SK-N-SH (cell line): ENCODE measurements around the gene COPZ1. TPM values are rescaled to one million over a fixed set of nuclear protein-coding genes. Genes with fewer than 3 reads are reported as not detected.
A peak's percentile ranks its signal among the peaks of the same experiment; 100 is the strongest.

Source experiments
- CTCF ChIA-PET: fragments of 300-600, 350-600 bp; formaldehyde crosslinking; extraction: SDS; loops from one replicate; lab custom pipeline; 2021; lab: Yijun Ruan, JAX
- POLR2A ChIA-PET: fragments of 350-600 bp; sonication (Branson Sonifier 250); formaldehyde crosslinking; extraction: SDS; loops from one replicate; lab custom pipeline; 2020; ENCODE audit warnings: antibody characterized with exemption, inconsistent platforms; lab: Yijun Ruan, JAX
- DNase-seq: peaks from one replicate; pipeline ENCODE4 v3.0.0; 2012
- H2AFZ ChIP-seq: fragments of 200-600 bp; sonication (generic); 2 replicates; pipeline ENCODE4 v1.8.1; 2016; ENCODE audit warnings: antibody characterized with exemption, mild to moderate bottlenecking, low read depth
- H3F3A ChIP-seq: fragments of 200-600 bp; sonication (generic); replicated peaks from 2 replicates; pipeline ENCODE3; 2016; ENCODE audit warnings: antibody characterized with exemption, mild to moderate bottlenecking; ENCODE audit not compliant: insufficient read depth
- H3K27ac ChIP-seq, 2 experiments: fragments of 200-500 bp in 1 of 2; fragments of 200-600 bp in 1 of 2; sonication (Bioruptor generic) in 1 of 2; sonication (generic), shearing (Covaris generic) in 1 of 2; 2 replicates each; pipeline versions ENCODE4 v1.5.1 to v1.6.1; 2014 to 2016; ENCODE audit warnings: low read depth in 2 of 2, inconsistent platforms in 1 of 2, low read length in 1 of 2, mild to moderate bottlenecking in 1 of 2, mixed read lengths in 1 of 2
- H3K27me3 ChIP-seq: fragments of 200-600 bp; sonication (generic), shearing (Covaris generic); 2 replicates; pipeline ENCODE4 v1.6.1; 2016; ENCODE audit warnings: mixed run types; ENCODE audit not compliant: insufficient read depth
- H3K36me3 ChIP-seq, 2 experiments: fragments of 200-500 bp in 1 of 2; fragments of 200-600 bp in 1 of 2; sonication (Bioruptor generic) in 1 of 2; sonication (generic) in 1 of 2; replicated peaks in 1 of 2; 2 replicates each; pipeline versions ENCODE3 to v1.5.1; 2014 to 2016; ENCODE audit warnings: low read length in 1 of 2, mild to moderate bottlenecking in 1 of 2; ENCODE audit not compliant: insufficient read depth in 2 of 2, control insufficient read depth in 1 of 2
- H3K4me1 ChIP-seq, 2 experiments: fragments of 200-500 bp in 1 of 2; fragments of 200-600 bp in 1 of 2; sonication (Bioruptor generic) in 1 of 2; sonication (generic), shearing (Covaris generic) in 1 of 2; 2 replicates each; pipeline versions ENCODE4 v1.5.1 to v1.6.1; 2014 to 2016; ENCODE audit warnings: low read depth in 1 of 2, low read length in 1 of 2, mixed run types in 1 of 2; ENCODE audit not compliant: insufficient read depth in 2 of 2, control insufficient read depth in 1 of 2
- H3K4me2 ChIP-seq: fragments of 200-600 bp; sonication (generic), shearing (Covaris generic); 2 replicates; pipeline ENCODE4 v1.6.1; 2017; ENCODE audit warnings: mixed run types
- H3K4me3 ChIP-seq, 2 experiments: fragments of 200-500 bp in 1 of 2; fragments of 200-600 bp in 1 of 2; sonication (Bioruptor generic) in 1 of 2; sonication (generic), shearing (Covaris generic) in 1 of 2; 2 replicates each; pipeline versions ENCODE4 v1.5.1 to v1.8.1; 2014 to 2016; ENCODE audit warnings: low read depth in 2 of 2, inconsistent platforms in 1 of 2, low read length in 1 of 2, mild to moderate bottlenecking in 1 of 2, mixed read lengths in 1 of 2, moderate library complexity in 1 of 2
- H3K79me2 ChIP-seq: fragments of 200-600 bp; sonication (generic); 2 replicates; pipeline ENCODE4 v1.8.1; 2017; ENCODE audit warnings: mild to moderate bottlenecking; ENCODE audit not compliant: insufficient read depth
- H3K9ac ChIP-seq: fragments of 200-600 bp; sonication (generic); 2 replicates; pipeline ENCODE4 v1.6.1; 2017; ENCODE audit warnings: mixed run types
- H3K9me2 ChIP-seq: fragments of 200-600 bp; sonication (generic); 2 replicates; pipeline ENCODE4 v1.6.1; 2017; ENCODE audit warnings: mixed run types
- H3K9me3 ChIP-seq: fragments of 200-600 bp; sonication (generic); 2 replicates; pipeline ENCODE4 v1.6.1; 2017; ENCODE audit warnings: mixed run types, mild to moderate bottlenecking, moderate library complexity
- H4K20me1 ChIP-seq: fragments of 200-600 bp; sonication (generic); 2 replicates; pipeline ENCODE4 v1.6.1; 2017; ENCODE audit warnings: mild to moderate bottlenecking, mixed run types; ENCODE audit not compliant: insufficient read depth
- CHD2 ChIP-seq: fragments of 150-350 bp; IDR thresholded peaks from 2 replicates; pipeline ENCODE4 v1.6.1; 2018; ENCODE audit warnings: low read length; ENCODE audit not compliant: partially characterized antibody
- EP300 ChIP-seq, 2 experiments: IDR thresholded peaks; 2 replicates each; pipeline versions ENCODE4 v1.4.0 to v1.6.1; 2012; ENCODE audit warnings: borderline replicate concordance in 1 of 2, low read depth in 1 of 2, low read length in 1 of 2
- NFIC ChIP-seq: IDR thresholded peaks from 2 replicates; pipeline ENCODE4 v1.4.0; 2012; ENCODE audit warnings: borderline replicate concordance
- PBX3 ChIP-seq: IDR thresholded peaks from 2 replicates; pipeline ENCODE4; 2012
- POLR2AphosphoS5 ChIP-seq: IDR thresholded peaks from 2 replicates; pipeline ENCODE4 v1.6.1; 2012; ENCODE audit warnings: low read depth, low read length
- REST ChIP-seq: IDR thresholded peaks from 2 replicates; pipeline ENCODE4 v1.6.1; 2012; ENCODE audit warnings: mild to moderate bottlenecking, low read depth, low read length, moderate library complexity
- TCF12 ChIP-seq: IDR thresholded peaks from 2 replicates; pipeline ENCODE4 v1.4.0; 2012
- TEAD4 ChIP-seq: IDR thresholded peaks from 2 replicates; pipeline ENCODE4 v1.4.0; 2012; ENCODE audit warnings: mild to moderate bottlenecking, borderline replicate concordance; ENCODE audit not compliant: insufficient read depth
- WGBS: methylation state at CpG from one replicate; pipeline ENCODE4 v1.1.6; 2017; ENCODE audit warnings: low lambda C conversion rate; 5-methylcytosine and 5-hydroxymethylcytosine counted together
- polyA plus RNA-seq, 3 experiments: library from polyadenylated mRNA; depleted of rRNA; stranded (reverse); fragments of >200 nt; gene quantifications; 2 replicates each; pipeline ENCODE4 v1.2.3, GENCODE V29; 2012

Gene COPZ1
- polyA plus RNA-seq, 1 of the 3 experiments (the other 2 are of a cell fraction), result 111 TPM

- Histone ChIP-seq H3K4me3 (peak overlapping the region in 1 of 2 experiments; percentile 25; a peak in 2 of 4 replicates), H3K9me2 (no peaks in the 10 kb centered on the region), H3K27ac (peak overlapping the region; percentile 63 to 99), H3K27me3 (no peaks in the 10 kb centered on the region), H3K4me1 (peaks cover 25 to 41% of the 10 kb centered on the region in 2 experiments), H3K4me2 (peak overlapping the region; percentile 21; the same call in 1 of the 2 replicates), H2AFZ (no peak overlapping the region)
- no peak for TF ChIP-seq TEAD4
- peak in 1 of 2 experiments; percentile 14; a peak in 1 of 4 replicates for TF ChIP-seq EP300 (IDR thresholded peaks at IDR 0.05; ENCODE audit: borderline replicate concordance in 1 of 2, low read depth in 1 of 2, low read length in 1 of 2)
- 0 out of 2 replicates have a peak, but pooled peaks have one; percentile 19 for TF ChIP-seq POLR2AphosphoS5
- no peak for TF ChIP-seq REST
- TF ChIP-seq CHD2, result peak; percentile 81
- TF ChIP-seq TCF12, result peak; percentile 43; the same call in 1 of the 2 replicates
- TF ChIP-seq NFIC, result peak; percentile 62
- TF ChIP-seq PBX3, result peak; percentile 39; the same call in 1 of the 2 replicates
- TF ChIP-seq, all 33 proteins: peak for 6
- peak overlapping the region; percentile 1; the same call in 1 of the 2 replicates for H3K9ac ChIP-seq
- no peaks in the 10 kb centered on the region for H3K79me2 ChIP-seq
- H4K20me1 ChIP-seq, result no peaks in the 10 kb centered on the region
- H3K9me3 ChIP-seq, result no peaks in the 10 kb centered on the region
- no peaks in the 10 kb centered on the region for H3F3A ChIP-seq
- CTCF ChIA-PET, result interaction anchor here (0.9 to 5.3 kb wide), 11 partner anchors 10 to 394 kb away, joined by 3 to 63 read pairs (median 4); partner anchors contain the start of gene COPZ1
- peaks cover 15 to 42% of the 10 kb centered on the region in 2 experiments for H3K36me3 ChIP-seq
- POLR2A ChIA-PET, result interaction anchor here (0.7 to 3.1 kb wide), 7 partner anchors 10 to 72 kb away, joined by 3 to 18 read pairs (median 3); partner anchors contain the start of genes CBX5, COPZ1 and HNRNPA1
- DNase-seq, result peak; percentile 65
- WGBS, result 36% methylated on average over 20 of the region's 21 CpGs
These were observed 27.1 kb downstream of the COPZ1 start for GRCh38 chr12:54352022-54352531.
